ENCODE results near the gene MLX.

Gene MLX, protein sequence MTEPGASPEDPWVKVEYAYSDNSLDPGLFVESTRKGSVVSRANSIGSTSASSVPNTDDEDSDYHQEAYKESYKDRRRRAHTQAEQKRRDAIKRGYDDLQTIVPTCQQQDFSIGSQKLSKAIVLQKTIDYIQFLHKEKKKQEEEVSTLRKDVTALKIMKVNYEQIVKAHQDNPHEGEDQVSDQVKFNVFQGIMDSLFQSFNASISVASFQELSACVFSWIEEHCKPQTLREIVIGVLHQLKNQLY

GRCh38 chr17:42566883-42567573 is at the start of gene MLX:
Gene MLX, plus strand, starts transcription at chr17:42567100. Its CDS starts 25 bp downstream, at chr17:42567125.
- peak; percentile 94 for DNase-seq

DNA sequence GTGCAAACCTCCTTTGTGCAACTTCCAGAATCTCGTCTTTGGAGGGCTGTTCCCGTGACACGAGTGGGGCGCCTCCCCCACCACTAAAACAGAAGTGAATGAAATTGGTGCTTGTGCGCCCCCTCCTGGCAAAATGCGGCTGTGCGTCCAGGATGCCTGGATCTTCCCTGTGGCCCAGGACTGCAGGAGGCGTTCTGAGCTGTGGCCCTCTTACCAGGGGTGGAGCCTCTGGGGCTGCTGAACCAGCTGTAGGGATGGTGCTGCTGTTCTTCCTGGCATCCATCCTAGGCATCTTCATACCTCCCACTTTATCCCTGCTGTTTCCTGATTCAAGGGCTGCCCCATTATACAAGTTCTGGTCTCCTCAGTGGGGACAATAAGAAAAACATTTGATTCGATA is 49.4 kb upstream of the MLX start:
- DNase-seq: peak; percentile 11

DNA sequence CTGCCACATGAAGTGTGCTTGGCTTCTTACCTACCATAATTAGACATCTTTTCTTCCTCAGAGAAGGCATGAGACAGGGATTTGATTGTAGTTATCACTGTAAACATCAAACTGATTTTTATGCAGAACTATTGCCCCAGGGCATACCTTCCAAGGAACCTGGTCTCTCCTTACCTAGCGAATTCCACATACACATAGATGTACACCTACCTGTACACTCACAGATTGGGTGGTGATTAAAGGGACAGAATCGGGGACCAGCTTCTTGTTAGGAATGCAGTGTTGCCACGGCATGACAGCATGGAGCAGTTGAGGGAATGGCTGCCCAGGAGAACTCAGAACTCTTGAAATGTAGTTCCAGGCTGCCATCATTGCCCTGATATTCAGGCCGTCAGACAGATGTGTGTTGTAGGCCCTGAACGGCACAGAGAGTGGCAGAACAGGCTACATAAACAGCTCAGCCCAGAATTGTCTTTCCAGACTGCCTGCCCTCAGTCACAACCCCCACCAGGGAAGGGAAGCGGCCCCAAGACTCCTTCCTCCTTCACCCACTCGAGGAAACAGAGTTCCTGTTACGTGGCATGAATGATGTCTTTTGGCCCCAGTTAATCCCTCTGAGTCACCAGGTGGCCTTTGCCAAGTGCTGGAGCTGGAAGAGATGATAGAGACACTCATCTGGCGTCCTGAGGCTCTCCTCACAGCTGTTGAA is 48.7 kb upstream of the MLX start:
- no peak for DNase-seq

- no peak for DNase-seq
These were observed 48.0 kb upstream of the MLX start for GRCh38 chr17:42518755-42519545.

- no peak for DNase-seq
These were observed 47.1 kb upstream of the MLX start for GRCh38 chr17:42519546-42520491.

GRCh38 chr17:42520540-42520951 is 46.4 kb upstream of the MLX start:
- no peak for DNase-seq

DNA sequence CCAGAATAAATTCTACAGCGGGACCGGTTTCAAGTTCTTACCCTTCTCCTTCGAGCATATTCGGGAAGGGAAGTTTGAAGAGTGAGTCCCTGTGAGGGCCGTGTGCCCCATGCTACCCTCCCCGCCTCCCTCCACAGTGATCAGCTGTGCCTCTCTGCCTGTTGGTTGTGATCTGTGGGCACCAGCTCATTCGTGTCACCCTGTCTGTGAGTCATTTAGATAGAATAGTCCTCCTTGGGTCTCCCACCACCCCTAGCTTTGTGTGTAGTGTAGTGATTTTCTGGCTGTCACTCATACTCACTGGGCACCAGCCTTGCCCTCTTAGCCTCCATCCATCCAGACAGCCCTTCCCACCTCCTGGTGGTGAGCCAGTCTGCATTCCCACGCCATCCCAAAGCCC is 45.9 kb upstream of the MLX start:
- DNase-seq: no peak

- DNase-seq: no peak
These were observed 45.1 kb upstream of the MLX start for GRCh38 chr17:42521666-42522262.

GRCh38 chr17:42522263-42522790 is 44.6 kb upstream of the MLX start:
- no peak for DNase-seq

DNA sequence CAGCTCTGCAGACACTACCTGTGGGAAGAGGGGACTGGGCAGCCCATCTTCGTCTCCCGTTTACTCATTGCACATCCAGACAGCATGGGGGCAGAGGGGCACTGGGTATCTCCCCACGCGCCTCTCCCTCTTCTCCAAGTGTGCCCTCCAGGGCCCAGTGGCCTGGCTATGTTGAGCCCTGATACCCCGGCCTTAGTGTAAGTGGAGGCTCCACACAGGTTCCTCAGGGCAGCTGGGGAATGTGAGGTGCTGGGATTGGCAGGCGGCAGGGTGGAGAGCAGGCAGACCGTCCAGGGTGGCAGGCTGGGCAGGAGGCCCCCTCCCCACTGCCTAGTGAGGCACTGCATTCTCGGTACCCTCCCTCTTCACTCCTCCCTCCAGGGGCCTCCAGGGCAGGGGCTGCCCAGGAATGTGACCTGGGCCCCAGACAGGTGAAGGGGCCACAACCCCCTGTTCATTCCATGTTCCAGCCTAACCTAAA is 44.1 kb upstream of the MLX start:
- no peak for DNase-seq

DNA sequence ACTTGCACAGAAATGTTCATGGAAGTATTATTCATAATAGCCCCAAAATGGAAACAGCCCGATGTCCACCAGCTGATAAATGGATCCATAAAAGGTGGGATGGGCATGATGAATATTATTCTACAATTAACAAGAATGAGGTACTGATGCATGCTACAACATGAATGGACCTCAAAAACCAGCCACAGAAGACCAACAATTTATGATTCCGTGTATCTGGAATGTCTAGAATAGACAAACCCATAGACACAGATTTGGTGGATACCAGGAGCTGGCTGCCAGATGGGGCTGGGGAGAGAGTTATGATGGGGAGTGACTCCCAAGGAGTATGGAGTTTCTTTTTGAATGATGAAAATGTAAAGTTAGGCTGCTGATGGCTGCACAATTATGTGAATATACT is 41.7 kb upstream of the MLX start:
- DNase-seq: no peak

GRCh38 chr17:42526031-42526444 is 40.9 kb upstream of the MLX start:
- DNase-seq: no peak

DNA sequence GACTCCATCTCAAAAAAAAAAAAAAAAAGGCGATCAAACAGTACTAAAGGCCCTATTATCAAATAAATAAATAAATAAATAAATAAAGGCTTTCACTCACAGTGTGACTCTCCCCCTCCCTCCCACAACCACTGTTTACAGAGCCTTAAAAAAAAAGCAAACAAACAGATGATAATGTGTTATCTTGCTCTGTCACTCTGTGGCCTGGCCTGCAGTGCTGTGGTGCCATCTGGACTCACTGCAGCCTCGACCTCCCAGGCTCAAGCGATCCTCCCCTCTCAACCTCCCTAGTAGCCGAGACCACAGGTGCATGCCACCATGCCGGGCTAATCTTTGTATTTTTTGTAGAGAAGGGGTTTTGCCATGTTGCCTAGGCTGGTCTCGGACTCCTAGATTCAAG is 39.0 kb upstream of the MLX start:
- no peak for DNase-seq

GRCh38 chr17:42529061-42529460 is 37.8 kb upstream of the MLX start:
- DNase-seq: no peak

DNA sequence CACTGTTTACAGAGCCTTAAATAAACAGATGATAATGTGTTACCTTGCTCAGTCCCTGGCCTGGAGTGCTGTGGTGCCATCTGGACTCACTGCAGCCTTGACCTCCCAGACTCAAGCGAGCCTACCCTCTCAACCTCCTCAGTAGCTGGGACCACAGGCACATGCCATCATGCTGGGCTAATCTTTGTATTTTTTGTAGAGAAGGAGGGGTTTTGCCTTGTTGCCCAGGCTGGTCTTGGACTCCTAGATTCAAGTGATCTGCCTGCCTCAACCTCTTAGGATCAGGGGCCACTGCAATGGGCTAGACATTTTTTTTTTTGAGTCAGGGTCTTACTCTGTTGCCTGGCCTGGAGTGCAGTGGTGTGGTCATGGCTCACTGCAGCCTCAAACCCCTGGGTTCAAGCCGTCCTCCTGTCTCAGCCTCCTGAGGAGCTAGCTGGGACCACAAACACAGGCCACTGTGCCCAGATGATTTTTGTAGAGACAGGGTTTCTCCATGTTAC is 35.9 kb upstream of the MLX start:
- peak; percentile 13 for DNase-seq

GRCh38 chr17:42531455-42532354 is 35.2 kb upstream of the MLX start:
- peak; percentile 56 for DNase-seq

GRCh38 chr17:42535155-42536047 is 31.5 kb upstream of the MLX start:
- no peak for DNase-seq

DNA sequence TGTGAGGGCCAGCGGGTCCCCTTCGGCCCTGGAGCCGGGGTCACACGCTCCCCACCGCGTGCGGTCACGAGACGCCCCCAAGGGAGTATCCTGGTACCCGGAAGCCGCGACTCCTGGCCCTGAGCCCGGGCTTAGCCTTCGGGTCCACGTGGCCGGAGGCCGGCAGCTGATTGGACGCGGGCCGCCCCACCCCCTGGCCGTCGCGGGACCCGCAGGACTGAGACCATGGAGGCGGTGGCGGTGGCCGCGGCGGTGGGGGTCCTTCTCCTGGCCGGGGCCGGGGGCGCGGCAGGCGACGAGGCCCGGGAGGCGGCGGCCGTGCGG is 30.9 kb upstream of the MLX start, which contains the start of gene NAGLU:
Gene NAGLU (plus strand): TSS at position 194 of the 324 bp plus-strand sequence. CDS start 32 bp downstream, at position 226.
- peak; percentile 79 for DNase-seq
